Measurements from ENCODE around the gene MYH14. TPM values are rescaled to one million over a fixed set of nuclear protein-coding genes. Genes with fewer than 3 reads are reported as not detected.
A peak's percentile ranks its signal among the peaks of the same experiment; 100 is the strongest.

Gene MYH14
- total and polyA plus RNA-seq, 2 of the 13 experiments (the other 11 are each of a cell fraction or from before 2014, with no cell fraction given), result 5.5 to 5.8 TPM

DNA sequence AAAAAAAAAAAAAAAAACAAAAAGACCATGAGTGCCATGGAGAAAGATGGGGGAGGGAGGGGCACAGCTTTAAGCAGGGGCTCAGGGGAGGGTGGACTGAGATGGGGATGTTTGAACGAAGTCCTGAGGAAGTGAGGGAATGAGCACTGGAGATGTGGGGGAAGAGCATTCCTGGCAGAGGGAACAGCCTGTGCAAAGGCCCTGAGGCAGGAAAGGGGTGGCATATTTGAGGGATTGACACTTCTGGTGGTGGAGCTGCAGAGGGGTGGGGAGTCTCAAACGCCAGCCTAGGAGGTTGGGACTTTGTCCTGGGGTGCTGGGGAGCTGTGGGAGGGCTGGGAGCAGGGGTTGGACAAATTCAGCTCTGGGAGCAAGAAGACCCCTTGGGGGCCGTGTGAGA is 29.2 kb downstream of the MYH14 start:
- no TSS peak for BruUV-seq (replicated peaks)
- ATAC-seq (no peak), FAIRE-seq (no peak), DNase-seq (ENCODE audit: low spot score) (no peak)
- Histone ChIP-seq H3K27me3 (ENCODE audit: control insufficient read depth in 1 of 2, insufficient read depth in 2 of 2, low read length in 2 of 2) (no peaks in the 10 kb centered on the region), H3K9me3 (ENCODE audit: low read length) (no peaks in the 10 kb centered on the region), H3K4me2 (ENCODE audit: low read depth, low read length) (no peak overlapping the region), H3K36me3 (replicated peaks in 1 of 2; ENCODE audit: control insufficient read depth in 1 of 2, insufficient read depth in 2 of 2, low read length in 2 of 2) (no peaks in the 10 kb centered on the region), H3K27ac (ENCODE audit: extremely low read length, insufficient read depth, low read length) (no peak overlapping the region), H2AFZ (ENCODE audit: low read length) (no peak overlapping the region), H4K20me1 (ENCODE audit: insufficient read depth, low read length) (no peaks in the 10 kb centered on the region), H3K9ac (ENCODE audit: insufficient read depth, low read depth, low read length) (no peak overlapping the region), H3K79me2 (ENCODE audit: insufficient read depth, low read length) (no peaks in the 10 kb centered on the region), H3K4me1 (ENCODE audit: insufficient read depth, low read length) (peaks cover 41% of the 10 kb centered on the region), H3K4me3 (replicated peaks in 1 of 3; ENCODE audit: insufficient read depth in 1 of 3, low read depth in 2 of 3, low read length in 3 of 3) (no peak overlapping the region)
- in situ Hi-C loops (cut with HindIII; ENCODE audit: extremely low pct_ligation_motif_present, low pct_unique_long_range_greater_than_20kb), result no loop called here
- intact Hi-C loops (cut with micrococcal nuclease; ENCODE audit: unreplicated experiment), result no loop called here
- ChIA-PET POLR2A (interaction anchor here (0.9 kb wide), 1 partner anchor 96 kb away, joined by 3 read pairs; the partner anchor contains the start of gene KCNC3), CTCF (ENCODE audit: low intra/inter-chr PET ratio, low total read pairs) (no interaction called here)
- 0 out of 2 replicates have a peak, but pooled peaks have one; percentile 42 for TF ChIP-seq CHD4 (IDR thresholded peaks at IDR 0.05; ENCODE audit: borderline replicate concordance, low read length)
- 0 out of 2 replicates have a peak, but pooled peaks have one; percentile 47 for TF ChIP-seq KDM1A (CRISPR knock-in tag; IDR thresholded peaks at IDR 0.05)
- no peak for TF ChIP-seq POLR2AphosphoS5 (IDR thresholded peaks at IDR 0.05; ENCODE audit: low read depth, low read length)
- TF ChIP-seq TEAD2 (CRISPR knock-in tag; IDR thresholded peaks at IDR 0.05), result no peak
- 68% methylated on average over 3 of the region's 3 CpGs for WGBS (ENCODE audit: low lambda C conversion rate)

DNA sequence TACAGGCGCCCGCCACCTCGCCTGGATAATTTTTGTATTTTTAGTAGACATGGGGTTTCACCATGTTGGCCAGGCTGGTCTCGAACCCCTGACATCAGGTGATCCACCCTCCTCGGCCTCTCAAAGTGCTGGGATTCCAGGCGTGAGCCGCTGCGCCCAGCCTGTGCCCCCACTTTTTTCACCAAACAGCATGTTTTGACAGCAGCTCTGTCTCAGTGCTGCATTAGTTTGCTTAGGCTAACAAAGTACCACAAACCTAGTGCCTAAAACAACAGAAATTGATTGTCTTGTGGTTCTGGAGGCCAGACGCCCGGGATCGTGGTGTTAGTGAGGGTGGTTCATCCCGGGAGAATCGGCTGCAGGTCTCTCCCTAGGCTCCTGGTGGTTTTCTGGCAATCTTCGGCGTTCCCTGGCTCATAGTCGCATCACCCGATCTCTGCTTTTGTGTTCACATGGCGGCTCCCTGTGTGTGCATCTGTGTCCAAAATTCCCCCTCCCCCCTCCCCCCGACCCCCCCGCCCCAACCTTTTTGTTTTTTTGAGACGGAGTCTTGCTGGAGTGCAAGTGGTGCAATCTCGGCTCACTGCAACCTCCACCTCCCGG is 30.0 kb downstream of the MYH14 start:
- WGBS (ENCODE audit: low lambda C conversion rate), result 50% methylated on average over 22 of the region's 23 CpGs
- intact Hi-C loops (cut with micrococcal nuclease; ENCODE audit: unreplicated experiment) (no loop called here), in situ Hi-C loops (cut with HindIII; ENCODE audit: extremely low pct_ligation_motif_present, low pct_unique_long_range_greater_than_20kb) (no loop called here)
- DNase-seq (ENCODE audit: low spot score), result no peak
- peak overlapping the region; percentile 82 for H3K4me2 ChIP-seq (ENCODE audit: low read depth, low read length)
- CTCF ChIA-PET (ENCODE audit: low intra/inter-chr PET ratio, low total read pairs), result no interaction called here
- no peaks in the 10 kb centered on the region for H4K20me1 ChIP-seq (ENCODE audit: insufficient read depth, low read length)
- no peaks in the 10 kb centered on the region for H3K9me3 ChIP-seq (ENCODE audit: low read length)
- peaks cover 41% of the 10 kb centered on the region for H3K4me1 ChIP-seq (ENCODE audit: insufficient read depth, low read length)
- H3K36me3 ChIP-seq (replicated peaks in 1 of 2; ENCODE audit: control insufficient read depth in 1 of 2, insufficient read depth in 2 of 2, low read length in 2 of 2), result no peaks in the 10 kb centered on the region
- TF ChIP-seq PAX8 (CRISPR knock-in tag; IDR thresholded peaks at IDR 0.05; ENCODE audit: borderline replicate concordance), result no peak
- TF ChIP-seq, protein P1, sequence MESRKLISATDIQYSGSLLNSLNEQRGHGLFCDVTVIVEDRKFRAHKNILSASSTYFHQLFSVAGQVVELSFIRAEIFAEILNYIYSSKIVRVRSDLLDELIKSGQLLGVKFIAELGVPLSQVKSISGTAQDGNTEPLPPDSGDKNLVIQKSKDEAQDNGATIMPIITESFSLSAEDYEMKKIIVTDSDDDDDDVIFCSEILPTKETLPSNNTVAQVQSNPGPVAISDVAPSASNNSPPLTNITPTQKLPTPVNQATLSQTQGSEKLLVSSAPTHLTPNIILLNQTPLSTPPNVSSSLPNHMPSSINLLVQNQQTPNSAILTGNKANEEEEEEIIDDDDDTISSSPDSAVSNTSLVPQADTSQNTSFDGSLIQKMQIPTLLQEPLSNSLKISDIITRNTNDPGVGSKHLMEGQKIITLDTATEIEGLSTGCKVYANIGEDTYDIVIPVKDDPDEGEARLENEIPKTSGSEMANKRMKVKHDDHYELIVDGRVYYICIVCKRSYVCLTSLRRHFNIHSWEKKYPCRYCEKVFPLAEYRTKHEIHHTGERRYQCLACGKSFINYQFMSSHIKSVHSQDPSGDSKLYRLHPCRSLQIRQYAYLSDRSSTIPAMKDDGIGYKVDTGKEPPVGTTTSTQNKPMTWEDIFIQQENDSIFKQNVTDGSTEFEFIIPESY (CRISPR knock-in tag; IDR thresholded peaks at IDR 0.05), result peak; percentile 54; the same call in 1 of the 2 replicates
- BruUV-seq (replicated peaks), result no TSS peak
- peak overlapping the region in 1 of 3 experiments; percentile 29; a peak in 1 of 6 replicates for H3K4me3 ChIP-seq (replicated peaks in 1 of 3; ENCODE audit: insufficient read depth in 1 of 3, low read depth in 2 of 3, low read length in 3 of 3)
- peak overlapping the region; percentile 82 for H3K27ac ChIP-seq (ENCODE audit: extremely low read length, insufficient read depth, low read length)
- no peaks in the 10 kb centered on the region for H3K79me2 ChIP-seq (ENCODE audit: insufficient read depth, low read length)
- POLR2A ChIA-PET, result interaction anchor here (0.9 kb wide), 1 partner anchor 96 kb away, joined by 3 read pairs; the partner anchor contains the start of gene KCNC3
- H2AFZ ChIP-seq (ENCODE audit: low read length), result no peak overlapping the region
- no peaks in the 10 kb centered on the region for H3K27me3 ChIP-seq (ENCODE audit: control insufficient read depth in 1 of 2, insufficient read depth in 2 of 2, low read length in 2 of 2)
- no peak for ATAC-seq
- H3K9ac ChIP-seq (ENCODE audit: insufficient read depth, low read depth, low read length), result no peak overlapping the region; the same call in 1 of the 2 replicates
- no peak for FAIRE-seq
